OCI-M2 (cell line): ENCODE measurements around the gene ZCCHC8.

Experiments used
- DNase-seq: peaks from one replicate; lab custom pipeline; 2025; ENCODE audit not compliant: unreplicated experiment; lab: John Stamatoyannopoulos, UW

ZCCHC8 gene

GRCh38 chr12:122500685-122501488 is at the start of gene ZCCHC8:
Gene ZCCHC8, minus strand, starts transcription at chr12:122500932. Its CDS starts 92 bp downstream, at chr12:122500840.
- DNase-seq = peak; percentile 79

GRCh38 chr12:122547330-122547729 is 46.6 kb upstream of the ZCCHC8 start:
- DNase-seq = no peak

GRCh38 chr12:122545855-122546254 is 45.1 kb upstream of the ZCCHC8 start:
- no peak for DNase-seq

- DNase-seq = no peak
Measured at GRCh38 chr12:122544537-122544936, 43.8 kb upstream of the ZCCHC8 start.

GRCh38 chr12:122538496-122538895 is 37.8 kb upstream of the ZCCHC8 start:
- no peak for DNase-seq

GRCh38 chr12:122537021-122537420 is 36.3 kb upstream of the ZCCHC8 start:
- DNase-seq = no peak

GRCh38 chr12:122533856-122534255 is 33.1 kb upstream of the ZCCHC8 start:
- DNase-seq = no peak

GRCh38 chr12:122528992-122529391 is 28.3 kb upstream of the ZCCHC8 start:
- no peak for DNase-seq

GRCh38 chr12:122528582-122528981 is 27.9 kb upstream of the ZCCHC8 start:
- DNase-seq = no peak

GRCh38 chr12:122527478-122527944 is 26.8 kb upstream of the ZCCHC8 start:
- no peak for DNase-seq

- DNase-seq = peak; percentile 72
Measured at GRCh38 chr12:122526683-122527477, 26.1 kb upstream of the ZCCHC8 start, which contains the start of the genes KNTC1 and RSRC2. Gene KNTC1, plus strand, starts transcription at chr12:122527249. Its CDS starts 2,815 bp downstream, at chr12:122530064. Gene RSRC2, minus strand, starts transcription at chr12:122526936. Its CDS starts 83 bp downstream, at chr12:122526853.

- DNase-seq = no peak
Measured at GRCh38 chr12:122523846-122524718, 23.4 kb upstream of the ZCCHC8 start.

- DNase-seq = no peak
Measured at GRCh38 chr12:122523280-122523679, 22.5 kb upstream of the ZCCHC8 start.

GRCh38 chr12:122520676-122521075 is 19.9 kb upstream of the ZCCHC8 start:
- no peak for DNase-seq

GRCh38 chr12:122519418-122519817 is 18.7 kb upstream of the ZCCHC8 start:
- DNase-seq = no peak

- no peak for DNase-seq
Measured at GRCh38 chr12:122518908-122519307, 18.2 kb upstream of the ZCCHC8 start.

GRCh38 chr12:122517877-122518276 is 17.1 kb upstream of the ZCCHC8 start:
- no peak for DNase-seq

- DNase-seq = no peak
Measured at GRCh38 chr12:122516544-122517361, 16.0 kb upstream of the ZCCHC8 start.

- DNase-seq = no peak
Measured at GRCh38 chr12:122515275-122515674, 14.5 kb upstream of the ZCCHC8 start.

GRCh38 chr12:122513660-122514059 is 12.9 kb upstream of the ZCCHC8 start:
- DNase-seq = no peak
